GM12878 (cell line): ENCODE results near the gene ZNF85. TPM values are rescaled to one million over a fixed set of nuclear protein-coding genes. Genes with fewer than 3 reads are reported as not detected.

Experiments used
- ASH2L ChIP-seq: fragments of 300-600, 200-600 bp; sonication (generic); IDR thresholded peaks from 2 replicates; pipeline ENCODE4 v1.6.1; 2017; ENCODE audit warnings: low read depth, mild to moderate bottlenecking, borderline replicate concordance
- BCL3 ChIP-seq: IDR thresholded peaks from 2 replicates; pipeline ENCODE4 v1.6.1; 2011; ENCODE audit warnings: borderline replicate concordance, low read depth, mild to moderate bottlenecking, moderate library complexity, low read length; ENCODE audit not compliant: insufficient read depth, poor library complexity, severe bottlenecking
- BRCA1 ChIP-seq: IDR thresholded peaks from 2 replicates; pipeline ENCODE4 v1.6.1; 2011; ENCODE audit warnings: low read depth, low read length, improper control_type of control experiment
- CHD2 ChIP-seq: IDR thresholded peaks from 2 replicates; pipeline ENCODE4 v1.6.1; 2011; ENCODE audit warnings: low read depth, low read length, improper control_type of control experiment, borderline replicate concordance
- CUX1 ChIP-seq: IDR thresholded peaks from 2 replicates; pipeline ENCODE4 v1.6.1; 2012; ENCODE audit warnings: improper control_type of control experiment, low read depth, low read length; ENCODE audit not compliant: insufficient replicate concordance
- E2F4 ChIP-seq: IDR thresholded peaks from 2 replicates; pipeline ENCODE4 v1.6.1; 2012; ENCODE audit warnings: low read depth, low read length, improper control_type of control experiment
- EP300 ChIP-seq, 2 experiments: fragments of 150-350 bp in 1 of 2; IDR thresholded peaks; 2 replicates each; pipeline ENCODE4 v1.6.1; 2011 to 2012; ENCODE audit warnings: low read depth in 2 of 2, low read length in 2 of 2, borderline replicate concordance in 1 of 2, improper control_type of control experiment in 1 of 2, inconsistent platforms in 1 of 2; ENCODE audit not compliant: control insufficient read depth in 1 of 2
- FOXK2 ChIP-seq: fragments of 450-650 bp; IDR thresholded peaks from 2 replicates; pipeline ENCODE4 v1.6.1; 2017; ENCODE audit warnings: mild to moderate bottlenecking, moderate library complexity
- HCFC1 ChIP-seq: fragments of 150-350 bp; IDR thresholded peaks from 2 replicates; pipeline ENCODE4 v1.6.1; 2014; ENCODE audit warnings: low read length
- KLF5 ChIP-seq: fragments of 450-650 bp; IDR thresholded peaks from 2 replicates; pipeline ENCODE4 v1.6.1; 2014; ENCODE audit warnings: mild to moderate bottlenecking; ENCODE audit not compliant: partially characterized antibody
- NBN ChIP-seq: fragments of 450-650 bp; IDR thresholded peaks from 2 replicates; pipeline ENCODE4 v1.6.1; 2016
- NFYB ChIP-seq: IDR thresholded peaks from 2 replicates; pipeline ENCODE4 v1.6.1; 2011; ENCODE audit warnings: low read depth, mild to moderate bottlenecking, low read length, improper control_type of control experiment, moderate library complexity; ENCODE audit not compliant: insufficient read depth
- NR2F1 ChIP-seq: fragments of 450-650 bp; conservative IDR thresholded peaks from 2 replicates; pipeline ENCODE4 v1.6.1; 2017; ENCODE audit warnings: mild to moderate bottlenecking
- PBX3 ChIP-seq: IDR thresholded peaks from 2 replicates; pipeline ENCODE4 v1.6.1; 2011; ENCODE audit warnings: mild to moderate bottlenecking, low read depth, low read length, moderate library complexity; ENCODE audit not compliant: insufficient replicate concordance
- PKNOX1 ChIP-seq: fragments of 450-650 bp; IDR thresholded peaks from 2 replicates; pipeline ENCODE4 v1.6.1; 2016; ENCODE audit warnings: mild to moderate bottlenecking
- POLR2AphosphoS2 ChIP-seq: IDR thresholded peaks from 2 replicates; pipeline ENCODE4 v1.6.1; 2011; ENCODE audit warnings: low read depth, mild to moderate bottlenecking, low read length, improper control_type of control experiment, moderate library complexity
- POLR2AphosphoS5 ChIP-seq: IDR thresholded peaks from 2 replicates; pipeline ENCODE4 v1.6.1; 2011; ENCODE audit warnings: mild to moderate bottlenecking, low read length, inconsistent platforms
- RFX5 ChIP-seq: IDR thresholded peaks from 2 replicates; pipeline ENCODE4 v1.6.1; 2011; ENCODE audit warnings: low read depth, low read length, improper control_type of control experiment
- SPI1 ChIP-seq: IDR thresholded peaks from 2 replicates; pipeline ENCODE4 v1.6.1; 2011; ENCODE audit warnings: low read depth, mild to moderate bottlenecking, low read length, moderate library complexity, borderline replicate concordance; ENCODE audit not compliant: insufficient read depth
- SUPT20H ChIP-seq: IDR thresholded peaks from 2 replicates; pipeline ENCODE4 v1.6.1; 2011; ENCODE audit warnings: low read depth, mild to moderate bottlenecking, low read length, moderate library complexity, borderline replicate concordance; ENCODE audit not compliant: control insufficient read depth
- polyA plus RNA-seq, 11 experiments: library from polyadenylated mRNA; depleted of rRNA in 4 of 11; unstranded in 6 of 11; stranded (reverse) in 5 of 11; fragments of >200 nt; fragmentation: Nextera tagmentation in 4 of 11; fragmentation: Illumina TruSeq in 1 of 11; extraction: Ambion mirVana in 4 of 11; extraction: Trizol in 1 of 11; gene quantifications; 1 replicate in 1 of 11; 2 replicates in 10 of 11; pipeline versions ENCODE4 v1.2.1 to v1.2.3, GENCODE V29; 2011 to 2016; ENCODE audit warnings: inconsistent platforms in 2 of 11, missing spikeins in 2 of 11, low read depth in 1 of 11
- total RNA-seq, 4 experiments: library from RNA; depleted of rRNA in 3 of 4; stranded (reverse); fragments of >200 nt in 3 of 4; fragmentation: Illumina TruSeq in 1 of 4; extraction: Trizol in 1 of 4; gene quantifications; 2 replicates each; pipeline versions ENCODE4 v1.2.1 to v1.2.3, GENCODE V29; 2013 to 2021

The ZNF85 gene
- total and polyA plus RNA-seq, 10 of the 15 experiments (the other 5 are each of a cell fraction or from before 2014, with no cell fraction given): 12.6 to 31.7 (median 20.9) TPM

GRCh38 chr19:20999731-21000352 lies 76.8 kb downstream of the ZNF85 start (continued):
- TF ChIP-seq ASH2L: no peak
- TF ChIP-seq EP300 (IDR thresholded peaks at IDR 0.05; ENCODE audit: borderline replicate concordance in 1 of 2, control insufficient read depth in 1 of 2, low read depth in 2 of 2, low read length in 2 of 2): no peak
- TF ChIP-seq RFX5: no peak
- TF ChIP-seq NR2F1: no peak
- peak; percentile 99 for TF ChIP-seq PKNOX1
- TF ChIP-seq E2F4: peak; percentile 90
- no peak for TF ChIP-seq CUX1
- TF ChIP-seq NBN: no peak
- TF ChIP-seq SUPT20H: no peak
- 0 out of 2 replicates have a peak, but pooled peaks have one; percentile 37 for TF ChIP-seq POLR2AphosphoS5
- no peak for TF ChIP-seq POLR2AphosphoS2
- TF ChIP-seq FOXK2: no peak
- no peak for TF ChIP-seq KLF5
- TF ChIP-seq BCL3: no peak
- TF ChIP-seq BRCA1: no peak
- TF ChIP-seq CHD2: peak; percentile 95
- peak; percentile 24; the same call in 1 of the 2 replicates for TF ChIP-seq SPI1
- TF ChIP-seq NFYB: peak; percentile 99
- peak; percentile 98 for TF ChIP-seq PBX3
- no peak for TF ChIP-seq HCFC1
